GM12801 (cell line): ENCODE data around the gene SHTN1.

Source experiments
- CTCF ChIP-seq: IDR thresholded peaks from one replicate; pipeline ENCODE4 v1.5.1; 2011; ENCODE audit warnings: control low read depth; ENCODE audit not compliant: insufficient read length; ENCODE audit errors: extremely low read depth

The SHTN1 gene

GRCh38 chr10:116868722-116869121, 136.3 kb downstream of the SHTN1 start:
- no peak for TF ChIP-seq CTCF

- no peak for TF ChIP-seq CTCF
Measured at GRCh38 chr10:116868198-116868676, 136.8 kb downstream of the SHTN1 start.

DNA sequence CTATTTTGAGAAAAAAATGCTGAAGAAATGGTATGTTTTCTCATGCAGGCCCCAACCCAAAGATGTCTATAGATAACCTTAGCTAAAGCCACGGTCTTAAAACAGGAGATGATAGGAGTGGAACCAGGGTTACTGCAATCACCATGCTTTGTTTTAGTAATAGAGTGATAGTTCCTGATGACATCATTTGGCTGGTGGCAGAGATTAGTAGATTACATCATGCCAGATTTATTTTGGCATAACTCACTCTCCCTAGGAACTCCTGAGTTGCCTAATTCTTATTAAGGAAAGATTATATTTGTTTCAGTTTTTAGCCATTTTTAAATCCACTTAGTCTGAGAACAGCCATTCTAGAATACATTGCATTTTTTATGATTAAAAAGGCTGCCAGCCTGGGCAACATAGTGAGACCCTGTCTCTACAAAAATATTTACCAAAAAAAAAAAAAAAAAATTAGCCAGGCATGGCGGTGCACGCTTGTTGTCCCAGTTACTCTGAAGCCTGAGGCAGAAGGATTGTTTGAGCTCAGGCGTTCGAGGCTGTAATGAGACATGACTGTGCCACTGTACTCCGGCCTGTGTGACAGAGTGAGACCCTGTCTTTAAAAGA, 137.9 kb downstream of the SHTN1 start:
- no peak for TF ChIP-seq CTCF

DNA sequence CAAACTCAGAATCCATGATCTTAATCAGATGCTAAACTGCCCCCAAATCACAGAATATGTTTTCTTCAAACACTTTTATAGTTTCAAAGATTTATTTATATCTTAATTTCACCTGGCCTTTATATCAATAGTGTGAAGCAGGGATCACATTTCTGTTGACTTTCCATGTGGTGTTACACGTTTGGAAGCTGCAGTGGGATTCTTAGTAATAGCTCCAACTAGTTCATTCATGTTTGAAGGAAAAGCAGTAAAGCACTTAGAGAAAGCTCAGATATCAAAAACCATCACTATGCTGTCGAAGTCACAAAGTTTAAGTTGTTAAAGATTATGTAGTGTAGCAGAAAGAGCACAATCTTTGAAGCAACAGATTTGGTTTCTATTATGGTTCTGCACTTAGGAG, 138.9 kb downstream of the SHTN1 start:
- TF ChIP-seq CTCF = no peak

GRCh38 chr10:116864436-116864835, 140.6 kb downstream of the SHTN1 start:
- TF ChIP-seq CTCF = no peak

- TF ChIP-seq CTCF = no peak
Measured at GRCh38 chr10:116861796-116862195, 143.2 kb downstream of the SHTN1 start.

- no peak for TF ChIP-seq CTCF
Measured at GRCh38 chr10:116857156-116857555, 147.8 kb downstream of the SHTN1 start.
